IPS DF 19.7 (cell line): Measurements from ENCODE around the gene DCT.

Experiments
- DNase-seq: peaks from one replicate; pipeline ENCODE4 v3.0.0-alpha.2; 2013; ENCODE audit warnings: low read depth, low spot score

DCT gene

GRCh38 chr13:94395860-94396259 lies 83.6 kb downstream of the DCT start:
- no peak for DNase-seq

GRCh38 chr13:94394723-94395122 lies 84.8 kb downstream of the DCT start:
- DNase-seq = no peak

GRCh38 chr13:94390881-94391280 lies 88.6 kb downstream of the DCT start:
- no peak for DNase-seq

GRCh38 chr13:94389604-94390351 lies 89.7 kb downstream of the DCT start:
- no peak for DNase-seq

- no peak for DNase-seq
Observed at GRCh38 chr13:94387047-94387446, 92.4 kb downstream of the DCT start.
